NB4 (cell line): ENCODE measurements around the gene TSKU.

Experiments used
- DNase-seq: peaks from one replicate; pipeline ENCODE4 v3.0.0; 2010; ENCODE audit warnings: low read depth
- H3K4me3 ChIP-seq: one replicate; pipeline ENCODE4 v1.5.1; 2011; ENCODE audit warnings: mild to moderate bottlenecking, low read depth, low read length, moderate library complexity
- CTCF ChIP-seq: IDR thresholded peaks from one replicate; pipeline ENCODE4 v1.5.1; 2012; ENCODE audit warnings: low read depth, low read length
- MYC ChIP-seq: IDR thresholded peaks from 2 replicates; pipeline ENCODE4 v1.6.1; 2011; ENCODE audit warnings: low read depth, low read length
- POLR2A ChIP-seq: IDR thresholded peaks from 2 replicates; pipeline ENCODE4 v1.6.1; 2011; ENCODE audit warnings: mild to moderate bottlenecking; ENCODE audit not compliant: insufficient read length; ENCODE audit errors: extremely low read depth
- TF ChIP-seq, protein P1 (sequence below): IDR thresholded peaks from 2 replicates; pipeline ENCODE4 v1.6.1; 2011; ENCODE audit warnings: low read depth, low read length

TSKU gene

GRCh38 chr11:76800466-76801200 lies 17.5 kb downstream of the TSKU start:
- DNase-seq, result no peak
- no peak overlapping the region for H3K4me3 ChIP-seq
- TF ChIP-seq, protein P1, sequence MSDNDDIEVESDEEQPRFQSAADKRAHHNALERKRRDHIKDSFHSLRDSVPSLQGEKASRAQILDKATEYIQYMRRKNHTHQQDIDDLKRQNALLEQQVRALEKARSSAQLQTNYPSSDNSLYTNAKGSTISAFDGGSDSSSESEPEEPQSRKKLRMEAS, result no peak
- TF ChIP-seq POLR2A, result no peak
- TF ChIP-seq MYC, result no peak
- no peak for TF ChIP-seq CTCF

GRCh38 chr11:76801225-76801624 lies 18.1 kb downstream of the TSKU start:
- no peak for DNase-seq
- TF ChIP-seq, protein P1, result no peak
- TF ChIP-seq CTCF (no peak), MYC (no peak), POLR2A (no peak)
- H3K4me3 ChIP-seq, result no peak overlapping the region

DNA sequence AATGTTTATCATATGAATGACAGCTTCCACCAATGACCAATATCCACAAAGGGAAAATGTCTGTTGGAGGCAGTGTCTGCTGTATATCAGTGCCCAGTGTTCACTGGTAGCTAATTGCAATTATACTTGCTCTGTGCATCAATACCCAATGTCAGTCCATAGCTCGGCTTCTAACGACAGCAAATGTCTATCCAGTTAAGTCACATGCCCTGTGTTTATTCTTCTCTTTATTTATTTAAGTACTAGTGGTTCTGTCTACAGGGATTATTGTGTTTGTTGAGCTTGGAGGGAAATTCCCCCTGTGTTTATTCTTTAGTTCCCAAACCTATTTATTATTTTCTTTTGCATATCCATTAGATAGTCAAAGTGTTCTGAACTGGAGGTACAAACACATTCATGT lies 18.6 kb downstream of the TSKU start:
- H3K4me3 ChIP-seq, result no peak overlapping the region
- TF ChIP-seq POLR2A (no peak), CTCF (no peak), MYC (no peak)
- TF ChIP-seq, protein P1, result no peak
- DNase-seq, result no peak

DNA sequence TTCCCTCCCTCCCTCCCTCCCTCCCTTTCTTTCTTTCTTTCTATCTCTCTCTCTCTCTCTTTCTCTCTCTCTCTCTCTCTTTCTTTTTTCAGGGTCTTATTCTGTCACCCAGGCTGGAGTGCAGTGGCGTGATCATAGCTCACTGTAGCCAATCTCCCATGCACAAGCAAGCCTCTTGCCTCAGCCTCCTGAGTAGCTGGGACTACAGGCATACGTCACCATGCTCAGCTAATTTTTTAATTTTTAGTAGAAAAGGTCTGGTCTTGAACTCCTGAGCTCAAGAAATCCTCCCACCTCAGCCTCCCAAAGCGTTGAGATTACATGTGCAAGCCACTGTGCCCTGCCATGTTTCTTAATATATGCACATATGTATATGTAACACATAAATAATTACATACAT lies 19.0 kb downstream of the TSKU start:
- TF ChIP-seq CTCF (no peak), MYC (no peak), POLR2A (no peak)
- TF ChIP-seq, protein P1, result no peak
- no peak overlapping the region for H3K4me3 ChIP-seq
- no peak for DNase-seq

- no peak for TF ChIP-seq CTCF
- no peak for TF ChIP-seq MYC
- no peak for TF ChIP-seq POLR2A
- TF ChIP-seq, protein P1, result no peak
- no peak overlapping the region for H3K4me3 ChIP-seq
- DNase-seq, result no peak
Measured at GRCh38 chr11:76802621-76803020, 19.5 kb downstream of the TSKU start.
